Lower lobe of right lung (tissue), 2 donors: ENCODE measurements around the gene FAM83B. TPM values are rescaled to one million over a fixed set of nuclear protein-coding genes. Genes with fewer than 3 reads are reported as not detected.

Experiments
- ATAC-seq, 2 donors: fragments of 200-7000 bp; cut with Tn5 transposase; one replicate each; pipeline ENCODE4 v1.9.1; 2020 to 2022; ENCODE audit warnings: mild to moderate bottlenecking in 2 of 2, moderate library complexity in 2 of 2
- DNase-seq: peaks from one replicate; pipeline ENCODE4 v3.0.0-alpha.2; 2020
- H3K27ac ChIP-seq: fragments of 200-600 bp; one replicate; pipeline ENCODE4 v1.8.0; 2022
- H3K27me3 ChIP-seq: fragments of 200-600 bp; one replicate; pipeline ENCODE4 v1.8.0; 2022; ENCODE audit warnings: low read depth
- H3K36me3 ChIP-seq: fragments of 200-600 bp; one replicate; pipeline ENCODE4 v1.8.0; 2022; ENCODE audit warnings: mild to moderate bottlenecking
- H3K4me1 ChIP-seq: fragments of 200-600 bp; one replicate; pipeline ENCODE4 v1.8.0; 2022
- H3K4me3 ChIP-seq: fragments of 200-600 bp; one replicate; pipeline ENCODE4 v1.8.0; 2022; ENCODE audit warnings: mild to moderate bottlenecking
- H3K9me3 ChIP-seq: fragments of 200-600 bp; one replicate; pipeline ENCODE4 v1.8.0; 2022
- CTCF ChIP-seq: fragments of 200-600 bp; IDR thresholded peaks from one replicate; pipeline ENCODE4 v1.8.0; 2022; ENCODE audit warnings: antibody characterized with exemption, mild to moderate bottlenecking
- intact Hi-C: fragments of 100-400 bp; cut with DNase I; formaldehyde crosslinking; loops from one replicate; pipeline ENCODE4 v1.11.0; 2022
- total RNA-seq: library from RNA; stranded (reverse); fragmentation: NEBNext Ultra II Directional; extraction: Animal tissue kit (Norgen Biotek cat#: 25700); gene quantifications from one replicate; pipeline ENCODE4 v1.2.1, GENCODE V29; 2021
- donor health status: DM: no; HTN: yes; CAD: no; lungs with severe emphysema.

Gene FAM83B
- total RNA-seq, 1 donor from 2014 or later = 0.12 TPM

- H3K27me3 ChIP-seq = no peaks in the 10 kb centered on the region
- no peaks in the 10 kb centered on the region for H3K9me3 ChIP-seq
- no peak for TF ChIP-seq CTCF
- no peaks in the 10 kb centered on the region for H3K36me3 ChIP-seq
- H3K27ac ChIP-seq = no peak overlapping the region
- H3K4me3 ChIP-seq = no peak overlapping the region
- no peak for ATAC-seq
- intact Hi-C loops = no loop called here
- H3K4me1 ChIP-seq = no peaks in the 10 kb centered on the region
- DNase-seq = no peak
Observed at GRCh38 chr6:54910431-54910884, 63.9 kb downstream of the FAM83B start.

GRCh38 chr6:54910921-54911320, 64.3 kb downstream of the FAM83B start:
- H3K4me1 ChIP-seq = no peaks in the 10 kb centered on the region
- H3K36me3 ChIP-seq = no peaks in the 10 kb centered on the region
- H3K27ac ChIP-seq = no peak overlapping the region
- H3K27me3 ChIP-seq = no peaks in the 10 kb centered on the region
- DNase-seq (no peak), ATAC-seq (no peak)
- H3K4me3 ChIP-seq = no peak overlapping the region
- intact Hi-C loops = no loop called here
- TF ChIP-seq CTCF = no peak
- H3K9me3 ChIP-seq = no peaks in the 10 kb centered on the region

GRCh38 chr6:54913211-54913610, 66.6 kb downstream of the FAM83B start:
- H3K36me3 ChIP-seq = no peaks in the 10 kb centered on the region
- DNase-seq (no peak), ATAC-seq (no peak)
- intact Hi-C loops = no loop called here
- H3K27ac ChIP-seq = no peak overlapping the region
- no peaks in the 10 kb centered on the region for H3K9me3 ChIP-seq
- H3K4me3 ChIP-seq = no peak overlapping the region
- no peak for TF ChIP-seq CTCF
- H3K27me3 ChIP-seq = no peaks in the 10 kb centered on the region
- H3K4me1 ChIP-seq = no peaks in the 10 kb centered on the region

GRCh38 chr6:54916858-54917257, 70.3 kb downstream of the FAM83B start:
- no peaks in the 10 kb centered on the region for H3K27me3 ChIP-seq
- DNase-seq (no peak), ATAC-seq (no peak)
- H3K36me3 ChIP-seq = no peaks in the 10 kb centered on the region
- H3K27ac ChIP-seq = no peak overlapping the region
- intact Hi-C loops = no loop called here
- H3K9me3 ChIP-seq = no peaks in the 10 kb centered on the region
- no peaks in the 10 kb centered on the region for H3K4me1 ChIP-seq
- no peak overlapping the region for H3K4me3 ChIP-seq
- TF ChIP-seq CTCF = no peak

- H3K27me3 ChIP-seq = no peaks in the 10 kb centered on the region
- H3K4me3 ChIP-seq = no peak overlapping the region
- no peak for ATAC-seq
- DNase-seq = no peak
- no peak overlapping the region for H3K27ac ChIP-seq
- H3K36me3 ChIP-seq = no peaks in the 10 kb centered on the region
- no peak for TF ChIP-seq CTCF
- intact Hi-C loops = no loop called here
- H3K4me1 ChIP-seq = no peaks in the 10 kb centered on the region
- H3K9me3 ChIP-seq = no peaks in the 10 kb centered on the region
Observed at GRCh38 chr6:54920628-54921027, 74.1 kb downstream of the FAM83B start.

- intact Hi-C loops = no loop called here
- DNase-seq = no peak
- no peaks in the 10 kb centered on the region for H3K4me1 ChIP-seq
- no peaks in the 10 kb centered on the region for H3K27me3 ChIP-seq
- no peaks in the 10 kb centered on the region for H3K9me3 ChIP-seq
- H3K36me3 ChIP-seq = no peaks in the 10 kb centered on the region
- H3K27ac ChIP-seq = no peak overlapping the region
- no peak for TF ChIP-seq CTCF
- no peak overlapping the region for H3K4me3 ChIP-seq
- ATAC-seq = no peak
Observed at GRCh38 chr6:54921891-54922290, 75.3 kb downstream of the FAM83B start.
